Sigmoid colon (tissue), 4 donors: Measurements from ENCODE around the gene METAP1.

Source experiments
- EP300 ChIP-seq, 4 donors: sonication (generic); formaldehyde crosslinking; IDR thresholded peaks; one replicate each; pipeline ENCODE4 v1.6.1; 2017; ENCODE audit warnings: antibody characterized with exemption in 4 of 4
- POLR2A ChIP-seq, 2 donors: fragments of 450-650 bp; IDR thresholded peaks; one replicate each; pipeline ENCODE4 v1.6.1; 2016; ENCODE audit warnings: antibody characterized with exemption in 2 of 2, mild to moderate bottlenecking in 2 of 2, moderate library complexity in 2 of 2
- POLR2AphosphoS5 ChIP-seq, 4 donors: sonication (generic); formaldehyde crosslinking; IDR thresholded peaks; one replicate each; pipeline ENCODE4 v1.6.1; 2017; ENCODE audit warnings: antibody characterized with exemption in 4 of 4

DNA sequence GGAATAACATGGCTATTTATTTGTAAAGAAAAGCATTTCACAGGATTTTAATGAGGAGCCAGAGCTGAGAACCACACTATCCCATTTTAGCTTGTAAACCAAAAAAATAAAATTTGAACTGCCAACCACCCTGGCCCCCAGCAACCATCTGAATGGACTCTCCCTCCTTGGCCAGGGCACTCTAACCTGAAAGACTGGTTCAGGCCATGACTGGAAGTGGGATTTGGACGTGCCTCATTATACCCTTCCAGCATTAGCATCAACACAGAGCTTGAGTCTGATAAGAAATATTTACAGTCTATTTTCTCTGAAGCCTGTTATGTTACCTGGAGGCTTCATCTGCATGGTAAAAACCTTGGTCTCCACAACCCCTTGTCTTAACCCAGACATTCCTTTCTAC lies 30.0 kb downstream of the METAP1 start:
- TF ChIP-seq POLR2A (IDR thresholded peaks at IDR 0.05), result no peak
- TF ChIP-seq EP300 (IDR thresholded peaks at IDR 0.05), result no peak
- TF ChIP-seq POLR2AphosphoS5 (IDR thresholded peaks at IDR 0.05), result no peak
